Heart left ventricle (tissue), 13 donors: ENCODE data around the gene CA7.

Experiments
- POLR2A ChIP-seq, 2 donors: fragments of 450-650 bp; IDR thresholded peaks; one replicate each; pipeline ENCODE4 v1.6.1; 2017; ENCODE audit warnings: antibody characterized with exemption in 2 of 2, mild to moderate bottlenecking in 2 of 2, moderate library complexity in 2 of 2
- TF ChIP-seq, protein P1 (sequence below), 12 donors: fragments of 200-600 bp; sonication (generic) in 4 of 12; IDR thresholded peaks; one replicate each; pipeline versions ENCODE4 v1.5.0 to v1.8.0; 2018 to 2022; ENCODE audit warnings: antibody characterized with exemption in 12 of 12, mild to moderate bottlenecking in 5 of 12
- donor health status: ischemic (EF 13 %, LVEDD 7.1; RV severe dilation, severe dysfunction).
- donor health status: DM: no; HTN: yes; CAD: no.
- donor health status: DM: no; HTN: no; CAD: no.
- donor health status: ischemic (EF 25% LVEDD 6.9; RV normal size, moderate dysfunction).
- donor health status: ischemic (EF 25% LVEDD 5.7; RV mildly dilated, moderate dysfunction).
- donor health status: ischemic (EF 35%, LVEDD 5.7; RV mildly dilated, moderate dysfunction).
- donor health status: nonischemic (EF 11% LVEDD 7.7; RV severe dilation, severe dysfunction).
- donor health status: DM: yes; HTN: yes; CAD: no.
- donor health status: PGD.
- donor health status: ischemic (EF 29% LVEDD 5.4; RV normal size, mild dysfunction).
- donor health status: nonischemic (EF 23%, LVEDD 6.1; RV moderate dilation, normal function).

DNA sequence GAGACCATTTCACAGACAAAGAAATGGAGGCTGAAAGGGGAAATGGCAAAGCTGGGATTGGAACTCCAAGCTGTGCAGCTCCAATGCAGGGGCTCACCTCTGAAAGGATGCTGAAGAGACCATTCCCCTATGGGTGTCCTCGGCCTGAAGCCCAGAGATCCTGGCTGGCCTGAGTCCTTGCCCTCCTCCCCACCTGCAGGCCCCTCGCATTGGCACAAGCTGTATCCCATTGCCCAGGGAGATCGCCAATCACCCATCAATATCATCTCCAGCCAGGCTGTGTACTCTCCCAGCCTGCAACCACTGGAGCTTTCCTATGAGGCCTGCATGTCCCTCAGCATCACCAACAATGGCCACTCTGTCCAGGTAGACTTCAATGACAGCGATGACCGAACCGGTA lies 2.6 kb downstream of the CA7 start:
- TF ChIP-seq, protein P1, sequence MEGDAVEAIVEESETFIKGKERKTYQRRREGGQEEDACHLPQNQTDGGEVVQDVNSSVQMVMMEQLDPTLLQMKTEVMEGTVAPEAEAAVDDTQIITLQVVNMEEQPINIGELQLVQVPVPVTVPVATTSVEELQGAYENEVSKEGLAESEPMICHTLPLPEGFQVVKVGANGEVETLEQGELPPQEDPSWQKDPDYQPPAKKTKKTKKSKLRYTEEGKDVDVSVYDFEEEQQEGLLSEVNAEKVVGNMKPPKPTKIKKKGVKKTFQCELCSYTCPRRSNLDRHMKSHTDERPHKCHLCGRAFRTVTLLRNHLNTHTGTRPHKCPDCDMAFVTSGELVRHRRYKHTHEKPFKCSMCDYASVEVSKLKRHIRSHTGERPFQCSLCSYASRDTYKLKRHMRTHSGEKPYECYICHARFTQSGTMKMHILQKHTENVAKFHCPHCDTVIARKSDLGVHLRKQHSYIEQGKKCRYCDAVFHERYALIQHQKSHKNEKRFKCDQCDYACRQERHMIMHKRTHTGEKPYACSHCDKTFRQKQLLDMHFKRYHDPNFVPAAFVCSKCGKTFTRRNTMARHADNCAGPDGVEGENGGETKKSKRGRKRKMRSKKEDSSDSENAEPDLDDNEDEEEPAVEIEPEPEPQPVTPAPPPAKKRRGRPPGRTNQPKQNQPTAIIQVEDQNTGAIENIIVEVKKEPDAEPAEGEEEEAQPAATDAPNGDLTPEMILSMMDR (IDR thresholded peaks at IDR 0.05) = no peak
- no peak for TF ChIP-seq POLR2A (IDR thresholded peaks at IDR 0.05)
